ENCODE results near the gene OR4X2. TPM values are rescaled to one million over a fixed set of nuclear protein-coding genes. Genes with fewer than 3 reads are reported as not detected.

Gene OR4X2
- total RNA-seq, 1 experiment from 2014 or later: not detected

GRCh38 chr11:48261600-48261999 lies 16.7 kb downstream of the OR4X2 start:
- CTCF ChIA-PET: interaction anchor here (0.6 kb wide), 1 partner anchor 87 kb away, joined by 3 read pairs; no protein-coding TSS in a partner anchor
- POLR2A ChIA-PET: no interaction called here
- Mint-ChIP-seq H3K36me3 (ENCODE audit: insufficient read depth, unreplicated experiment) (no peaks in the 10 kb centered on the region), H3K27ac (ENCODE audit: low read depth, unreplicated experiment) (no peak overlapping the region), H3K4me1 (ENCODE audit: insufficient read depth, unreplicated experiment) (no peaks in the 10 kb centered on the region), H3K4me3 (ENCODE audit: unreplicated experiment) (no peak overlapping the region), H3K27me3 (ENCODE audit: insufficient read depth, unreplicated experiment) (no peaks in the 10 kb centered on the region), H3K9me3 (ENCODE audit: unreplicated experiment) (peaks cover 11% of the 10 kb centered on the region)
- TF ChIP-seq CTCF (IDR thresholded peaks at IDR 0.05; ENCODE audit: unreplicated experiment): no peak
- no TSS peak for BruUV-seq (replicated peaks)
- DNase-seq (ENCODE audit: unreplicated experiment): no peak
- intact Hi-C loops (cut with micrococcal nuclease): no loop called here

GRCh38 chr11:48263423-48263911 lies 18.6 kb downstream of the OR4X2 start, which contains the start of gene OR4X1:
OR4X1 (plus strand) TSS chr11:48263861; CDS start chr11:48263861, 0 bp downstream.
- H3K9me3 Mint-ChIP-seq (ENCODE audit: unreplicated experiment): peaks cover 11% of the 10 kb centered on the region
- no peak for DNase-seq (ENCODE audit: unreplicated experiment)
- ChIA-PET CTCF (interaction anchor here (0.8 kb wide), 1 partner anchor 19 kb away, joined by 3 read pairs; no protein-coding TSS in a partner anchor), POLR2A (interaction anchor here (1.2 kb wide), 1 partner anchor 25 kb away, joined by 3 read pairs; no protein-coding TSS in a partner anchor)
- no peak for TF ChIP-seq CTCF (IDR thresholded peaks at IDR 0.05; ENCODE audit: unreplicated experiment)
- no peak within 1 kb of the TSS for H3K27ac Mint-ChIP-seq (ENCODE audit: low read depth, unreplicated experiment)
- no peaks in the 10 kb centered on the region for H3K4me1 Mint-ChIP-seq (ENCODE audit: insufficient read depth, unreplicated experiment)
- intact Hi-C loops (cut with micrococcal nuclease): no loop called here
- H3K36me3 Mint-ChIP-seq (ENCODE audit: insufficient read depth, unreplicated experiment): no peaks in the 10 kb centered on the region
- BruUV-seq (replicated peaks): no TSS peak
- no peaks in the 10 kb centered on the region for H3K27me3 Mint-ChIP-seq (ENCODE audit: insufficient read depth, unreplicated experiment)
- no peak within 1 kb of the TSS for H3K4me3 Mint-ChIP-seq (ENCODE audit: unreplicated experiment)

- CTCF ChIA-PET: interaction anchor here (0.6 kb wide), 1 partner anchor 129 kb away, joined by 3 read pairs; no protein-coding TSS in a partner anchor
- Mint-ChIP-seq H3K4me1 (ENCODE audit: insufficient read depth, unreplicated experiment) (no peaks in the 10 kb centered on the region), H3K27me3 (ENCODE audit: insufficient read depth, unreplicated experiment) (no peaks in the 10 kb centered on the region), H3K9me3 (ENCODE audit: unreplicated experiment) (no peaks in the 10 kb centered on the region), H3K27ac (ENCODE audit: low read depth, unreplicated experiment) (no peak overlapping the region), H3K36me3 (ENCODE audit: insufficient read depth, unreplicated experiment) (peaks cover 2% of the 10 kb centered on the region), H3K4me3 (ENCODE audit: unreplicated experiment) (no peak overlapping the region)
- no peak for DNase-seq (ENCODE audit: unreplicated experiment)
- POLR2A ChIA-PET: no interaction called here
- intact Hi-C loops (cut with micrococcal nuclease): no loop called here
- BruUV-seq (replicated peaks): no TSS peak
- no peak for TF ChIP-seq CTCF (IDR thresholded peaks at IDR 0.05; ENCODE audit: unreplicated experiment)
Observed at GRCh38 chr11:48270621-48271020, 25.7 kb downstream of the OR4X2 start.

GRCh38 chr11:48272606-48273005 lies 27.7 kb downstream of the OR4X2 start:
- no peak overlapping the region for H3K27ac Mint-ChIP-seq (ENCODE audit: low read depth, unreplicated experiment)
- no peaks in the 10 kb centered on the region for H3K4me1 Mint-ChIP-seq (ENCODE audit: insufficient read depth, unreplicated experiment)
- ChIA-PET POLR2A (interaction anchor here (0.5 kb wide), 1 partner anchor 1303 kb away, joined by 3 read pairs; no protein-coding TSS in a partner anchor), CTCF (interaction anchor here (0.5 to 0.6 kb wide), 2 partner anchors 532 to 1330 kb away, joined by 3 to 4 read pairs; no protein-coding TSS in a partner anchor)
- H3K4me3 Mint-ChIP-seq (ENCODE audit: unreplicated experiment): no peak overlapping the region
- no peaks in the 10 kb centered on the region for H3K9me3 Mint-ChIP-seq (ENCODE audit: unreplicated experiment)
- TF ChIP-seq CTCF (IDR thresholded peaks at IDR 0.05; ENCODE audit: unreplicated experiment): no peak
- intact Hi-C loops (cut with micrococcal nuclease): no loop called here
- no peak for DNase-seq (ENCODE audit: unreplicated experiment)
- H3K36me3 Mint-ChIP-seq (ENCODE audit: insufficient read depth, unreplicated experiment): peaks cover 4% of the 10 kb centered on the region
- H3K27me3 Mint-ChIP-seq (ENCODE audit: insufficient read depth, unreplicated experiment): no peaks in the 10 kb centered on the region
- no TSS peak for BruUV-seq (replicated peaks)

Other genes starting within 250 kb of the OR4X2 start
- not detected in 2 replicates for gene OR4B1, start 28.3 kb upstream of the OR4X2 start, total RNA-seq (2022)
- gene OR4X1, start 18.8 kb downstream of the OR4X2 start, total RNA-seq (2022): not detected in 2 replicates
- gene OR4S1, start 61.1 kb downstream of the OR4X2 start, total RNA-seq (2022): not detected in 2 replicates
- gene OR4C3, start 79.8 kb downstream of the OR4X2 start, total RNA-seq (2022): not detected in 2 replicates
- gene OR4C5, start 121.4 kb downstream of the OR4X2 start, total RNA-seq (2022): not detected in 2 replicates
- not detected in 2 replicates for gene OR4A47, start 243.7 kb downstream of the OR4X2 start, total RNA-seq (2022)

All from MCF 10A (cell line).